Kasumi-1 (cell line): Measurements from ENCODE around the gene VIPR2.
"Not testable (repeated sequence)": the region's sequence is repeated elsewhere in the genome, so short reads cannot be mapped to it uniquely, and the experiment has no call there.

ENCODE experiments used
- DNase-seq, 2 experiments: peaks; one replicate each; lab custom pipeline; 2025; lab: John Stamatoyannopoulos, UW

Gene VIPR2

DNA sequence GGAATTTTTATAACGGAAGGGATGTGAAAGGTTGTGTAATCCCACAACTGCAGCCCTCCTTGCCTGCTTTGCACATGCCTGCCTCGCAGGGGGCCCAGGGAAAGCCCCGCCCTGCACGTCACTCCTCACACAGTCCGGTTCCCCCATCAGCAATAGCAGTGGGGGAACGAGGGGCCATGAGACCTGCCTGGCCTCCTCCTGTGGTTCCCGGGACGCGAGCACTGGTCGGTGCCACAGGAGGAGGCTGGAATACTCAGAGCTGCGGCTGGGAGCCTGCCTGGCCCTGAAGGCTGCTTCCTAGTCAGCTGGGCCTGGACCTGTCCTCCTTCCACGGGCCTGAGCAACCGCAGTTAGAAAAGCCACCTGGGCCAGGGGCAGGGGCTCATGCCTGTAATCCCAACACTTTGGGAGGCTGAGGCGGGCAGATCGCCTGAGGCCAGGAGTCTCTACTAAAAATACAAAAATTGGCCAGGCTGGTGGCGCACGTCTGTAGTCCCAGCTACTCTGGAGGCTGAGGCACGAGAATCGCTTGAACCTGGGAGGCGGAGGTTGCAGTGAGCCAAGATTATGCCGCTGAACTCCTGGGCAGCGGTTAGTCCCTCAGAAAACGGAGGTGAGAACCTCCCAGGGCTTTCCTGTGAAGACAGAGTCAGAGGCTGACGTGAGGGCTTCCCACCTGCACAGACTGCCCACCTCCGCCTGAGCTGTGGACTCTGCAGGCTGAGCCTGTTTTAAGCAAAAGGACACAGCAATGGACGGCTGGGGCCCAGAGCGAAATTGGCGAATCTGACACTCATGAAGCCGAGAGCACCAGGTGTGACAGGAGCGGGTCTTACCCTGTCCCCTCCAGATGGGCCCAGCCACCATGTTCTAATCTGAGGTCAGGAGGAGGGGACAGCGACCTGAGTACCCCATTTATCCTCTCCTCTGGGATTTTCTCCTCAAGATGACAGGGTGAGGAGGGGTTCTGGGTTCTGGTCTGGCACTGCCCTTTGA lies 52.9 kb downstream of the VIPR2 start:
- DNase-seq = no peak

DNA sequence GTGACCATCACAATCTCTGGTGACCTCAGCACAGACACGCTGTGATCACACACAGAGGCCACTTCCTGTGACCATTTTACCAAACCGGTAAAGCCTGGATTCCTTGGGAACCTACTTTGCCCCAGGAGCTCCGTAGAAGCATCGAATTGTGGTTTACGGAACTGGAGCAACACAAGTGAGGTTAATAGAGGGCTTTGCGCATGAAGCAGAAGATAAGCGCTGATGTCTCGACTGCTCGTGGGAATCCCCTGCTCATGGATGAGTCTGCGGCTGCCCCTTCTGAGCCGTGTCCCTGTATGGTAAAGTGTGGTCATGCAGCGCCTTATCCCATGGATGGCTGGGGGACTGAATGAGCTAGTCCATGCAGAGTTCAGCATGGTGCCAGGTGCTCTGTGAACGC lies 53.6 kb downstream of the VIPR2 start:
- no peak for DNase-seq

DNA sequence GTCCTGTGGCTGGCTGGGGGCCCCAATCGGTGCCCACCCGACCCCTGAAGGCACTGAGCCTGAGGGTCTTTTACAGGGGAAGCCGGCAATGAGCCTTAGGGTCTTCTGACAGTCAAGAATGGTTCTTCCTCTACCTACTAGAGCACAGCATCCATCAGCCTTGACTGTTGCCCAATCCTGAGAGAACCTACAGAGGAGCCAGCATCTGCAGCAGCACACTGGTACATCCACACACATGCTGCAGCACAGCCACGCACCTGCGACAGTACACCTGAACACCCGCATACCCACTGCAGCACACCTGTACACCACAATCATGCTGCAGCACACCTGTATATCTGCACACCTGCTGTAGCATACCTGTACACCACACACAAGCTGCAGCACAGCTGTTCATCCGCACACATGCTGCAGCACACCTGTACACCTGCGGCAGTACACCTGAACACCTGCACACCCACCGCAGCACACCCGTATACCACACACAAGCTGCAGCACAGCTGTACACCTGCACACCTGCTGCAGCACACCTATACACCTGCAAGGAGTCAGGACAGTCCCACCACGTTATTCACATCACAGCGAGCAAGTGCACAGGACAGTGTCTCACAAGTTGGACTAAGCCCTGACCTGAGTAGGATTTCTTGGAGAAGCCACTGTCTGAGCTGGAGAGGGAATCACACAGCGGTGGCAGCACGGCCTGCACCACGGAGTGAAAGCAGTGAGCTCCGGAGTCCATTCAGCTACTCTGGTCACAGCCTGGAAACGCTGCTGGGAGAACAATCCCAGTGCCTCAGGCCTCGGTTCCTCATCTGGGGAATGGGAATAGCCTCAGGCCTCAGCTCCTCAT lies 56.4 kb downstream of the VIPR2 start:
- DNase-seq = no peak

DNA sequence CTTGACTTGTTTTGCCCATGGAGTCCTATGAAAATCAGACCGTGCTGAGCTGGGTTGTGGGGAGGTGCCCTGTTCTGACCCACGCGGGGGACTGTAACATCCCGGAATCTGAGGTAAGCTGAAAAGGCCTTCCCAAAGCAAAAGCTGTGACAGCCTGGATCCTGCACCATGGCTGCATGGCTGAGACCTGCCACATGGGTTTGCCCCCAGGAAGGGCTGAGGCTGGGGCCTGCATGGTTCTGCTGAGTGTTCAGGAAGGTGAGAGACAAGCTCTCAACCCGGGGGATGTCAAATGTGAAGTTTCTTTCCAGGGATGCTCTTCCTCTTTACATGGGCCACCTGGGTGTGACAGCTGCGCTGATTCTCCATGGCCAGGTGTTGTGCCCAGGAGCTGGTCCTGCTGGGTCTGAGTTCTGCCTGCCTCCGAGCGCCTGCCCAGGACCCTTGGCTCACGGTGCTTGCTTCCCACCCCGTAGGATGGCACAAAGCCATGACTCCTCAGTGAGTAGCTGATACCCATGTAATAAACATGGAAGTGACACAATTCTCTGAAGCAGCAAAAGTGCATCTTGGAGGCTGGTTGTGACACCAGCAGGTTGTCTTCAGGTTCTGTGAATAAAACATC lies 58.3 kb downstream of the VIPR2 start:
- no peak for DNase-seq

DNA sequence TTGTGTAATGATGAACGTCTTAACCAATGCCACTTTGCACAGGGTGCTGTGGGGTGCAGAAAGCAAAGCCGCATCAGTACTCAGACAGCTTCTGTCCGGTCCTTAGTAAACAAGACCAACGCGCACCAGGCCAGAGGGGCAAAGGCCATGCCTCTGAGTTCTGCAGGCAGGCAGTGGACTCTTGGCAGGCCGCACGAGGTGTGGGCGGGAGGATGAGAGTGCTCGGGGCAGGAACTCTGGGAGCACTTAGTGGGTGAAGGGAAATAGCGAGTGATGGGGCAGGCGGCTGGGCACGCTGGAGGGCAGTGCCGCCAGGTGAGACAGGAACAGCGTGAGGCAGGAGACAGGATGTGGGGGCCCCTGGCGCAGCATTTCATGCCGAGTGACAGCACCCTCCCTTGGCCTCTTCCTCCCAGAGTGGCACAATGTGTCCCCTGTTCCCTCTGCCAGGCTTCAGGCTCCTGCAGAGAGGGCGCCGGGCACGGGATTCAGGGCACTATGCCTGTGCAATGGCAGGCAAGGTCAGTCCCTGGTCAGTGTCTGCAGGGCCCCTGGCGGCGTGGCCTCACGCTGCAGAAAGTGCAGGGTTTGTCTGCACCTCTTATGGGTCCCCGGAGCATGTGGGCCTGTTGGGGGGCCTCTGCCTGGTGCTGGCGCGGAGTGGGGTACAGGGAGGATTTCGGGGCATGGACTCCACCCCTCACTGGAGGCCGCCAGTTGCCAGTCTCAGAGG lies 60.4 kb downstream of the VIPR2 start:
- no peak for DNase-seq

DNA sequence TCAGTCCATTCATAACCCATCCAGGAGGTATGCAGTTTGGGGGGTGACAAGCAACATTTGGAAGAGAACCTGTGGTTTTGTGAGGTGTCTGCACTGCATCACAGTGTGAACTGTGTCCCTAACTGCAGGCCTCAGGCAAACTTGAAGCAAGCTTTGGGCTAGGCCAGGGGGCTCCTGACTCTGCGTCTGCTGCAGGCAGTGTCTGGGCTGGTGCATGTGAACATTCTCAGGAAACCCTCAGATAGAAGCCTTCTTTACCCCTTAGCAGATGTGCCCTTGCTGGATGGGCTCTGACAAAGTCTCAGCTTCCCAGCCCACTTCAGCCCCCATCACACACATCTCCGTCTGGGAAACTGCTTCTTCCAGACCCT lies 61.0 kb downstream of the VIPR2 start:
- DNase-seq = no peak

DNA sequence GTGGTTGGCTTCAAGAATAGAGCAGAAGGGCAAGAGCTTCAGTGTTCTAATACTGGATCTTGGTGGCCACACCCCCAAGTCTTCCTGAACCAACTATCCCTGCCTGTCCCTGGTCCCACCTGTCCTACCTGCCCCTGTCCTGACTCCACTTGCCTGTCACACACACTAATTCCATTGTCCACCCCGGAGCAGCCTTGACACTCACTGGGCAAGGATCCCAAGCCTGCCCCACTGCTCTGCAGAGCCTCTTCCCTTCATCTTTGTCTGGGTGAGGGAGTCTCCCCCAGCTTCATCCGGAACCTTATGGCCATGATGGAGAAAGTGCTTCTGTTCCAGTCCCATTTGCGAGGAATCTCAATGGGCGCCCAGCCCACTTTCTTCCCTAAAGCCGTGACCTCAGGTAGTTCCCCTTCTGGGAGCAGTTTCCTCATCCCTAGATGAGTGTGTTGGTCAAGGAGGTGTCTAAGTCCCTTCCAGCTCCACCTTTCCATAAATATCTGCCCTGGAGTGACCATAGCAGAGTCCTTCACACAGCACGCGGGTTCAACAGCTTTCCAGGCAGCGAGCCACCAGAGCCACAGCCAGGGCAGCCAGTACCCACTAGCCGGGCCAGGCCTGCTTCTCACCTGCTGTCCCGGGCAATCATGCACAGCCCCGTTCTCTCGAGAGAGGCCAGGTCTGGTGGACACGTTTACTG lies 61.5 kb downstream of the VIPR2 start:
- DNase-seq = no peak

DNA sequence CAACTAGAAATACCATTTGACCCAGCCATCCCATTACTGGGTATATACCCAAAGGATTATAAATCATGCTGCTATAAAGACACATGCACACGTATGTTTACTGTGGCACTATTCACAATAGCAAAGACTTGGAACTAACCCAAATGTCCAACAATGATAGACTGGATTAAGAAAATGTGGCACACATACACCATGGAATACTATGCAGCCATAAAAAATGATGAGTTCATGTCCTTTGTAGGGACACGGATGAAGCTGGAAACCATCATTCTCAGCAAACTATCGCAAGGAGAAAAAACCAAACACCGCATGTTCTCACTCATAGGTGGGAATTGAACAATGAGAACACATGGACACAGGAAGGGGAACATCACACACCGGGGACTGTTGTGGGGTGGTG lies 62.6 kb downstream of the VIPR2 start:
- DNase-seq = not testable (repeated sequence)

DNA sequence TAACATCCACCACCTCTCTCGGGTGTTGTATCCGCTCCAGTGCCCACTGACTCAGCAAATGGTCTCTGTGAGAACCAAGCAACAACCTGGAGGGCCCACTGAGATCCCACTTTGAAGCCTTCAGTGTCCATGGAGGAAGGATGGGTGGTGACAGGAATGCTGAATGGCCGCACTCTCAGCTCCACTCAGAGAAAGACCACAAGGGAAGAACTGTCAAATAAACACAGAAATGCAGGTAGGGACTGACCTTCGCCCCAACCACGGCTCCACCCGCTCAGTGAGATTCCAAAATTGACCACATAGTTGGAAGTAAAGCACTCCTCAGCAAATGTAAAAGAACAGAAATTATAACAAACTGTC lies 65.8 kb downstream of the VIPR2 start:
- DNase-seq = no peak

DNA sequence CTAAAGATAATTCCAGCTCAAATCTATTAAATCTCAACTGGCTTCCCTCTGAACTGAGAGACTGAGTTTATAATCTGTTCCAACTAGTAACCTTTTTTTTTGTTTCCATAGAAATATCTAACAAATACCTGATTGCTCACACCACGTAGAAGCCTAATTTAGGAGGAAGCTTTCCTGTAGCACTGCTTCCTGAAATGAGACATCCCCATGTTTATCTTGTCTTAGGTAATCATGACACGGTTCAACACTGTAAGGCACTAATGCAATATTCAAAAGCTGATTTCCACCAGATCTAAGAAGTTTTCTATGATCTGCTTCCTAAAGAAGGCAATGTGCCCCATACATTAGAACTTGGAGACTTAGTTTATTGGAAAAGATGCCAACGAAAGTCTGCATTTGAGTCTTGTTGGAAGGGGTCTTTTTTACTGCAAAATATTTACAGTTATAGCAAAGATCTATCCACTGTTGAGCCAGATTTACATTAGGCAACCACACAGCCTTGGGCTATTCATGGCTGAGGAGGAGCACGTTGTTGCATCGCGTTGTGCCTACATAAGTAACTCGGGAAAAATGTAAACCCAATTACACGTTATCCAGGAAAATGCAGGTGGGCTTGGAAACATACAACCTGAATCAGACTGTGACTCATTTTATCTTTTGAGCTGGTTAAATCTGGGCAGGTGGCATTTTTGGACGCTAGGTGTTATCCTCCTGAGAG lies 66.3 kb downstream of the VIPR2 start:
- DNase-seq = no peak

DNA sequence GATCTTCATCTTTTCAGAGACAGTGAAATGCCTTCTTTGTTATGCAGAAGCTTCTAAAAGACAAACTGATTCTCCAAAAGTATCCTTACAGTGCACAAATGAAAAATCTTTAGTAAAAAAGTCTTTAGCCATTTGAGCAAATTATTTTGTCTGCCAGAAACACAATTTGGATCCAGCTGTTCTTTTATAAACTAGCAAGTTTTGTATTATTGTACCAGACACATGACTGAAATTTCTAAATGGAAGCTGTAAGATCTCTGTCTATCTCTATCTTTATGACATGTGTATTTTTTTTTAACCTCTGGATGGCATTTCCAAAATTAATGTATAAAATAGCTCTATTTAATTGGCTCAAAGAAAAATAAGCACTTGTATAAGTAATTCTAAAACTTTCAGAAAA lies 68.3 kb downstream of the VIPR2 start:
- DNase-seq = no peak

DNA sequence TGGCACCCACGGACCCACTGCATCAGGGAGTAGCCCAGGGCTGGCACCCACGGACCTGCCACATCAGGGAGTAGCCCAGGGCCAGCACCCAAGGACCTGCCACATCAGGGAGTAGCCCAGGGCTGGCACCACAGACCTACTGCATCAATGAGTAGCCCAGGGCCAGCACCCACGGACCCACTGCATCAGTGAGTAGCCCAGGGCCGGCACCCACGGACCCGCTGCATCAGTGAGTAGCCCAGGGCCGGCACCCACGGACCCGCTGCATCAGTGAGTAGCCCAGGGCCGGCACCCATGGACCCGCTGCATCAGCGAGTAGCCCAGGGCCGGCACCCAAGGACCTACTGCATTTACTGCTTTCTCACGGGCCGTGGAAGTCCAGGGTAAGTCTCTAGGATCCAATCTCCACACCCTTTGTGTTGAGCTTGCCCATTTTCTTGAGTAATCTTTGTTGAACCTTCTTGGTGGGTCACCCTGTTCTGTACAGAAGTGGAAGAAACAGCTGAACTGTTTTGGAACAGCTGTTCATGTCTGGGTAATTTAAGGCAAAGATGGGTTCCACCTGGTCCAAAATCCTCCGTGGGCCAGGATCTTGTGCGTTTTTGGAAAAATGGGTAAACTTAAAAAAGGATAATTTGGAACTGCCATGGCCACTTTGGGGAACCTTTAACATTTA lies 69.0 kb downstream of the VIPR2 start:
- no peak for DNase-seq

DNA sequence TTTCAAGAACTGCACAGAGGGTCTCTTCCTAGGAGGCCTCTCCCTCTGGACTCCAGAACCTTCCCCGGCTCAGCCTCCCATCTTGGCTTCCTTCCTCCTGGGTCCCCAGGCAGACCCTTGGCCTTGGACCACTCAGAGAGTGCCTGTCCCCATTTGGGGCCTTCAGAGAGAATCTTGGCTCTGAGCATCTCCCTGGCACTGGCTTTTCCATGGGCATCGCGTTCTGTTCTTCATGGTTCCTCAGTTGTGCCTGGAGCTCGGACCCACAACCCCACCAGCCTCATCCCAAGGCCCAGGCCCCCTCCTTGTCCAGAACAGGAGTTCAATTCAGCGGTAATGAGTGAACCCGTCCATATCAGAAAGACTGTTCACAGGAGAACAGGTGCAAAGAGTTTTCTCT lies 73.4 kb downstream of the VIPR2 start:
- no peak for DNase-seq

DNA sequence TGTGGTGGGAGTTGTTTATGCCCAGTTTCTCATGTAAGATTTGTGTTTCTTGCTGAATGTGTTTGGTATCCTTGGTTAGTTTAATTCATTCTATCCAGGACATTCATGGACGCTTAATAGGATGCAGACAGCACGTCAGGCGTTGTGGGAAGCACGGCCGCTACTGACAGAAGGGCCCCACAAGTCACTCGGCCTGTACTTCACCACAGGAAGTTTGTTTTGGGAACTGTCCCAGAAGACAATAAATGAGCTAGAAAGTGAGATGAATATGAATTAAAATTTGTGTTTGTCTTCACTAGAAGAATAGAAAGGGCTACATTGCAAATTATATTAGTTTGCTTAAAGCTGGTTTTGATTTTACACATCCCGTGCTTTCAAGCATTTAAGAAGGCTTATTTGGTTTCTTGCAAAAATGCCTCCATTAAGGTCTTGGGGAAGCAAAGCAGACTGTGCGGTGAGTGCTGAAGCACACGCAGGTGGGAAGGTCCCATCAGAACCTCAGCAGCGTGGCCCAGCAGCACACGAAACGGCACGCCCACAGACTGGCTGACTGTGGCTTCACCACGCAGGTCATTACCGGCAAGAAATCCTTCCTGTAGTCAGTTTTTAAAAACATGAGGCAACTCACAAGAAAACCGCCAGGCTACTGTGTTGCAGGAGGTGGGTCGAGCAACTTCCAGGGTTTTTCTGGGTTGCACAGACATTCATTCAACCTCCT lies 74.1 kb downstream of the VIPR2 start:
- DNase-seq = peak; percentile 6 to 9

DNA sequence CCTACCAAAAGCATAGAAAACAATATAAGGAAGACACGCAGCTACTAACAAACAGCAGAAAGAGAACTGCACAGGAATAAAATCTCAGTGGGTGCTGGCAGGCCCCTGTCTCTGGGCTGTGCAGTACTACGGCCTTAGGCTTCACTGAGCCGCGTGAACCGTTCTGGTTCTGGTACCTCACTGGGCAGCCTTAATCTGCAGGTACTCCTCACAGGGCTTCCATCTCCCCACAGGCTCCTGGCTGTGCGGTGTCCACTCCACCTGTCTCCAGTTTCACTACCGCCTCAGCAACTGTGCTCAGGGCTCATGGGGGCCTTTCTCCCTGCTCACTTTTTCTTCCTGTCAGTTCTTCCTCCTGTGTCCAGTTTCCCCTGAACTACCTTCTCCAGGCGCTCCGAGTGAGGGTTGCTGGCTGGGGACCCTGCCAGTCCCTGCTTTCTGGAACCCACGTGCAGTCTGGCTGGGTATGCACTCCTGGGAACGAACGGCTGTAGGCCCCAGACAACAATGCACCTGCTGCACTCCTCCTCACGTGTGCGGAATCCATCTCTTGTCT lies 75.7 kb downstream of the VIPR2 start:
- DNase-seq = no peak

DNA sequence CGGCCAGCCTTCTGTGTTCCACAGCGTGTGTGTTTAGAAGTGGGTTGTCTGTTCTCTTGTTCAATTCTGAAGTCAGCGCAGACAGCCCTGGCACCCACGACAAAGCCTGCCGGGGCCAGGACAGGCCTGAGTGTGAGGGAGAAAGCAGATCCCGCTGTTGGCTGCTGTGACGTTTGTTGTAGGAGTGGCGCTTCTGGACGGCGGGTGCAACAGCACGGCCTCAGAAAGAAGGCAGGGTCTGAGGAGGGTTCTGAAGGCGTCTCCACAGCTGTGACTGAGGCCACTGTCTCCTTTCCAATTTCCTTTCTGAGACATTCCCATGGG lies 76.2 kb downstream of the VIPR2 start:
- DNase-seq = no peak

DNA sequence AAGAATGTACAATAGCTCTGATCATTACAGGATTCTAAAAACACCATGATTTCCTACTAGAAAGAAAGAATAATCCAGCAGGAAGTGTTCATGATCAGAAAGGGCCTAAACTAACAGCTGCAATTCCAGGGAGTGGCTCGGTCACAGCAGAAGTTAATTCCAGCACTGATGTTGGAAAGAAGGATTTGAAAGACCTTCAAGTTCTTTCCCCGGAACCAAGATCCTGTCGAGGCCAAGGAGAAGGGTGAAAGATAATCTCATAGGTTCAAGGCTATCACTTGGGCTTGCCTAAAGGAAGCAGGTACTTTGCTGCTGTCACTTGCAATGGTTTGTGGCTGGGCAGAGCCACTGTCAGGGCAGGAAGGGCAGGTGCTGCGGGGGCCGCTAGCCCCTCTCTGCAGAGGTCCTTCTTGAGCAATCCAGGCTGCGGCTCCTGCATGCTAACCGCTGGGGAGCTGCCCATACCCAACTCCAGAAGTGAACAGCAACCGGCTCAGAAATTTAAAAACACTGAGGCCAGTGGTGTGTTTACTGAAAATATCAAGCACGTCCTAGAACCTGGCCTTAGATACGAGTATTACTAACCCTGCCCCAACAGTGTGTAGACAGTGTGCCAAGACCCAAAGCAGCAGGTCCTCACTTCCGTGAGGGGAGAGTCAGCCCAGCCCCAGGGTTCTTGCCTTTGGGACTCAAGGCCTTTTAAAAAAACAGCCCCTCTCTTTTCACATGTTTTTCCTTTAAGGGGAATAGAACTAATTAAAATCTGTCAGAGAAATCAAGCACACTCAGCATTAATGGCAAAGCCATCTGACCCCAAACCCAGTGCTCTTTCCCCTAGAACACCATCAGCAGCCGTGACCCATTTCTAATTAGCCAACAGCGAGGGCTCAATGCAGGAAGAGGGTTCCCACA lies 76.8 kb downstream of the VIPR2 start:
- no peak for DNase-seq
